Mucosa of stomach (tissue), 1 donor: ENCODE data around the gene ASF1B.

Experiments
- H3K27me3 ChIP-seq: one replicate; pipeline ENCODE4 v1.7.0; 2013; ENCODE audit warnings: mild to moderate bottlenecking, low read length; ENCODE audit not compliant: control insufficient read depth, insufficient read depth
- H3K36me3 ChIP-seq: one replicate; pipeline ENCODE4 v1.7.0; 2013; ENCODE audit warnings: low read length; ENCODE audit not compliant: control insufficient read depth, insufficient read depth
- H3K4me1 ChIP-seq: one replicate; pipeline ENCODE4 v1.7.0; 2013; ENCODE audit warnings: mild to moderate bottlenecking, low read length; ENCODE audit not compliant: control insufficient read depth, insufficient read depth
- H3K4me3 ChIP-seq: one replicate; pipeline ENCODE4 v1.7.0; 2013; ENCODE audit warnings: low read length
- H3K9ac ChIP-seq: one replicate; pipeline ENCODE4 v1.7.0; 2013; ENCODE audit warnings: mild to moderate bottlenecking, low read length, moderate library complexity
- H3K9me3 ChIP-seq: one replicate; pipeline ENCODE4 v1.7.0; 2013; ENCODE audit warnings: mild to moderate bottlenecking, low read length, moderate library complexity; ENCODE audit not compliant: control insufficient read depth
- donor health status: Pancreatic carcinoma.

ASF1B gene

GRCh38 chr19:14096272-14096992 lies 40.0 kb downstream of the ASF1B start:
- Histone ChIP-seq H3K9me3 (no peaks in the 10 kb centered on the region), H3K36me3 (no peaks in the 10 kb centered on the region), H3K4me3 (no peak overlapping the region), H3K9ac (no peak overlapping the region), H3K4me1 (peaks cover 5% of the 10 kb centered on the region), H3K27me3 (no peaks in the 10 kb centered on the region)

GRCh38 chr19:14094854-14095253 lies 41.5 kb downstream of the ASF1B start:
- Histone ChIP-seq H3K9me3 (no peaks in the 10 kb centered on the region), H3K4me3 (no peak overlapping the region), H3K4me1 (peaks cover 5% of the 10 kb centered on the region), H3K9ac (no peak overlapping the region), H3K36me3 (no peaks in the 10 kb centered on the region), H3K27me3 (no peaks in the 10 kb centered on the region)

- Histone ChIP-seq H3K27me3 (no peaks in the 10 kb centered on the region), H3K4me3 (no peak overlapping the region), H3K9ac (no peak overlapping the region), H3K4me1 (peaks cover 10% of the 10 kb centered on the region), H3K36me3 (no peaks in the 10 kb centered on the region), H3K9me3 (no peaks in the 10 kb centered on the region)
Observed at GRCh38 chr19:14093117-14093823, 43.1 kb downstream of the ASF1B start.

- peak overlapping the region; percentile 38 for H3K4me3 ChIP-seq
- H3K36me3 ChIP-seq: no peaks in the 10 kb centered on the region
- H3K27me3 ChIP-seq: no peaks in the 10 kb centered on the region
- peaks cover 10% of the 10 kb centered on the region for H3K4me1 ChIP-seq
- no peaks in the 10 kb centered on the region for H3K9me3 ChIP-seq
- H3K9ac ChIP-seq: peak overlapping the region; percentile 89
Observed at GRCh38 chr19:14091813-14092462, 44.5 kb downstream of the ASF1B start.

- no peaks in the 10 kb centered on the region for H3K9me3 ChIP-seq
- H3K4me3 ChIP-seq: peak overlapping the region; percentile 38
- peak overlapping the region; percentile 89 for H3K9ac ChIP-seq
- peaks cover 10% of the 10 kb centered on the region for H3K4me1 ChIP-seq
- no peaks in the 10 kb centered on the region for H3K27me3 ChIP-seq
- no peaks in the 10 kb centered on the region for H3K36me3 ChIP-seq
Observed at GRCh38 chr19:14091081-14091812, 45.1 kb downstream of the ASF1B start.

GRCh38 chr19:14090509-14091080 lies 45.8 kb downstream of the ASF1B start, which contains the start of gene SAMD1:
SAMD1 (minus strand) TSS chr19:14090751.
- H3K4me1 ChIP-seq: peaks cover 14% of the 10 kb centered on the region
- peak within 1 kb of the TSS; percentile 89 for H3K9ac ChIP-seq
- no peaks in the 10 kb centered on the region for H3K9me3 ChIP-seq
- peak within 1 kb of the TSS; percentile 38 for H3K4me3 ChIP-seq
- H3K27me3 ChIP-seq: no peaks in the 10 kb centered on the region
- H3K36me3 ChIP-seq: no peaks in the 10 kb centered on the region

- Histone ChIP-seq H3K4me1 (peaks cover 21% of the 10 kb centered on the region), H3K36me3 (no peaks in the 10 kb centered on the region), H3K9ac (peak overlapping the region; percentile 28), H3K27me3 (no peaks in the 10 kb centered on the region), H3K9me3 (no peaks in the 10 kb centered on the region), H3K4me3 (no peak overlapping the region)
Observed at GRCh38 chr19:14089662-14090508, 46.5 kb downstream of the ASF1B start.

GRCh38 chr19:14089412-14089661 lies 47.1 kb downstream of the ASF1B start:
- peaks cover 24% of the 10 kb centered on the region for H3K4me1 ChIP-seq
- H3K36me3 ChIP-seq: no peaks in the 10 kb centered on the region
- peak overlapping the region; percentile 28 for H3K9ac ChIP-seq
- no peaks in the 10 kb centered on the region for H3K27me3 ChIP-seq
- no peak overlapping the region for H3K4me3 ChIP-seq
- H3K9me3 ChIP-seq: no peaks in the 10 kb centered on the region

- no peak overlapping the region for H3K4me3 ChIP-seq
- no peak overlapping the region for H3K9ac ChIP-seq
- no peaks in the 10 kb centered on the region for H3K9me3 ChIP-seq
- H3K4me1 ChIP-seq: peaks cover 24% of the 10 kb centered on the region
- no peaks in the 10 kb centered on the region for H3K36me3 ChIP-seq
- no peaks in the 10 kb centered on the region for H3K27me3 ChIP-seq
Observed at GRCh38 chr19:14088634-14089411, 47.6 kb downstream of the ASF1B start.

- Histone ChIP-seq H3K9me3 (no peaks in the 10 kb centered on the region), H3K9ac (no peak overlapping the region), H3K4me1 (peaks cover 34% of the 10 kb centered on the region), H3K4me3 (no peak overlapping the region), H3K27me3 (no peaks in the 10 kb centered on the region), H3K36me3 (no peaks in the 10 kb centered on the region)
Observed at GRCh38 chr19:14086098-14086497, 50.3 kb downstream of the ASF1B start.
